Ovary (tissue), 9 donors: Measurements from ENCODE around the gene ATXN7L3. TPM values are rescaled to one million over a fixed set of nuclear protein-coding genes. Genes with fewer than 3 reads are reported as not detected.
A peak's percentile ranks its signal among the peaks of the same experiment; 100 is the strongest.

Experiments
- DNase-seq, 5 donors: peaks; one replicate each; pipeline ENCODE4 v3.0.0-alpha.2; 2019 to 2020
- H3K27ac ChIP-seq, 2 donors: fragments of 200-600 bp; one replicate each; pipeline versions ENCODE4 v1.5.1 to v1.8.0; 2019 to 2022
- H3K27me3 ChIP-seq: fragments of 200-600 bp; one replicate; pipeline ENCODE4 v1.8.0; 2022
- H3K36me3 ChIP-seq: fragments of 200-600 bp; sonication (generic); one replicate; pipeline ENCODE4 v1.5.1; 2019
- H3K4me1 ChIP-seq: one replicate; pipeline ENCODE4 v1.8.1; 2013; ENCODE audit warnings: mild to moderate bottlenecking, moderate library complexity; ENCODE audit not compliant: insufficient read depth
- H3K4me3 ChIP-seq: fragments of 200-600 bp; sonication (generic); one replicate; pipeline ENCODE4 v1.5.1; 2017
- H3K9me3 ChIP-seq, 2 donors: fragments of 200-600 bp in 1 of 2; sonication (generic) in 1 of 2; one replicate each; pipeline versions ENCODE4 v1.5.1 to v1.8.1; 2013 to 2019; ENCODE audit warnings: mild to moderate bottlenecking in 1 of 2, moderate library complexity in 1 of 2
- EP300 ChIP-seq: sonication (generic); formaldehyde crosslinking; IDR thresholded peaks from one replicate; pipeline ENCODE4 v1.6.1; 2017; ENCODE audit warnings: antibody characterized with exemption
- POLR2A ChIP-seq: fragments of 450-650 bp; IDR thresholded peaks from one replicate; pipeline ENCODE4 v1.6.1; 2017; ENCODE audit warnings: antibody characterized with exemption, mild to moderate bottlenecking, moderate library complexity
- WGBS, 3 donors: extraction: QIAGEN DNeasy Blood & Tissue Kit in 1 of 3; methylation state at CpG; one replicate each; pipeline versions ENCODE4 v1.1.5 to v1.1.7; 2013 to 2017; 5-methylcytosine and 5-hydroxymethylcytosine counted together
- intact Hi-C, 4 donors: fragments of 100-400 bp; cut with DNase I; formaldehyde crosslinking; loops; one replicate each; pipeline versions ENCODE4 v1.11.0 to v1.15.1; 2022 to 2023
- polyA plus RNA-seq, 2 donors: library from polyadenylated mRNA; stranded (reverse); fragments of 200-250 nt in 1 of 2; fragments of 350-450 nt in 1 of 2; fragmentation: Illumina TruSeq in 1 of 2; extraction: RNeasy Lipid Tissue Mini Kit (QIAGEN cat#74804) in 1 of 2; gene quantifications; one replicate each; pipeline ENCODE4 v1.2.3, GENCODE V29; 2013 to 2014
- total RNA-seq, 7 donors: library from RNA; depleted of rRNA in 2 of 7; stranded (reverse); fragments of >200 nt in 2 of 7; fragmentation: NEBNext Ultra II Directional in 3 of 7; extraction: Animal tissue kit (Norgen Biotek cat#: 25700) in 3 of 7; gene quantifications; one replicate each; pipeline versions ENCODE4 v1.1.0 to v1.2.4, GENCODE V29; 2016 to 2023
- TF ChIP-seq, protein P1 (sequence below), 3 donors: fragments of 450-650 bp in 2 of 3; fragments of 200-600 bp in 1 of 3; IDR thresholded peaks; one replicate each; pipeline versions ENCODE4 v1.5.1 to v1.8.0; 2016 to 2022; ENCODE audit warnings: antibody characterized with exemption in 3 of 3, mild to moderate bottlenecking in 1 of 3
- donor health status: DM: no; HTN: no; CAD: no; lungs with moderate emphysema.
- donor health status: DM: no; HTN: no; CAD: no.
- donor health status: Bipolar disorder and iron deficiency.
- donor health status: DM: yes; HTN: yes; CAD: no.
- donor health status: DM: no; HTN: no; CAD: no.
- donor health status: DM: yes; HTN: yes; CAD: no.

The ATXN7L3 gene
- total and polyA plus RNA-seq, 9 donors = 25.3 to 97.4 (median 54.9) TPM

DNA sequence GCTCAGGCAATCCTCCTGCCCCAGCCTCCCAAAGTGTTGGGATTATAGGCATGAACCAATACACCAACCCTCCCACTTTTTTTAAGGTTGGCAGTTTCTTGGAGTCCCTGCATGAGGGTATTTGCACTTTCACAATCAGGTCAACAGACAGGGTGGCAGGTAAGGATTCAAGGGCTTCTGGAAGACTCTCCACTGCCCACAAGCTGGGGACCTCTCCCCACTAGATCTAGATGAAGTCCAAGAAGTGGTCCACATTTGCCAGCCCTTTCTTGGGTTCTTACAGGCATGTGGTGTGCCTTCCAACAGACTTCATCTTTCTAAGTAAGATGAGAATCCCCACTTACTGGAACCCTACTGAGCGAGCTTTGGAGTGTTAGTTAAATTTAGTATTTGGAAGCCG is 25.3 kb downstream of the ATXN7L3 start:
- Histone ChIP-seq H3K4me3 (no peak overlapping the region), H3K27ac (no peak overlapping the region), H3K36me3 (no peaks in the 10 kb centered on the region), H3K9me3 (no peaks in the 10 kb centered on the region), H3K4me1 (peaks cover 6% of the 10 kb centered on the region), H3K27me3 (no peaks in the 10 kb centered on the region)
- TF ChIP-seq, protein P1, sequence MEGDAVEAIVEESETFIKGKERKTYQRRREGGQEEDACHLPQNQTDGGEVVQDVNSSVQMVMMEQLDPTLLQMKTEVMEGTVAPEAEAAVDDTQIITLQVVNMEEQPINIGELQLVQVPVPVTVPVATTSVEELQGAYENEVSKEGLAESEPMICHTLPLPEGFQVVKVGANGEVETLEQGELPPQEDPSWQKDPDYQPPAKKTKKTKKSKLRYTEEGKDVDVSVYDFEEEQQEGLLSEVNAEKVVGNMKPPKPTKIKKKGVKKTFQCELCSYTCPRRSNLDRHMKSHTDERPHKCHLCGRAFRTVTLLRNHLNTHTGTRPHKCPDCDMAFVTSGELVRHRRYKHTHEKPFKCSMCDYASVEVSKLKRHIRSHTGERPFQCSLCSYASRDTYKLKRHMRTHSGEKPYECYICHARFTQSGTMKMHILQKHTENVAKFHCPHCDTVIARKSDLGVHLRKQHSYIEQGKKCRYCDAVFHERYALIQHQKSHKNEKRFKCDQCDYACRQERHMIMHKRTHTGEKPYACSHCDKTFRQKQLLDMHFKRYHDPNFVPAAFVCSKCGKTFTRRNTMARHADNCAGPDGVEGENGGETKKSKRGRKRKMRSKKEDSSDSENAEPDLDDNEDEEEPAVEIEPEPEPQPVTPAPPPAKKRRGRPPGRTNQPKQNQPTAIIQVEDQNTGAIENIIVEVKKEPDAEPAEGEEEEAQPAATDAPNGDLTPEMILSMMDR (IDR thresholded peaks at IDR 0.05) = no peak
- no peak for TF ChIP-seq POLR2A
- no peak for TF ChIP-seq EP300
- 97 to 98% (median 97%) methylated on average over 2 of the region's 2 CpGs for WGBS, 3 donors
- DNase-seq = no peak
- intact Hi-C loops = no loop called here

DNA sequence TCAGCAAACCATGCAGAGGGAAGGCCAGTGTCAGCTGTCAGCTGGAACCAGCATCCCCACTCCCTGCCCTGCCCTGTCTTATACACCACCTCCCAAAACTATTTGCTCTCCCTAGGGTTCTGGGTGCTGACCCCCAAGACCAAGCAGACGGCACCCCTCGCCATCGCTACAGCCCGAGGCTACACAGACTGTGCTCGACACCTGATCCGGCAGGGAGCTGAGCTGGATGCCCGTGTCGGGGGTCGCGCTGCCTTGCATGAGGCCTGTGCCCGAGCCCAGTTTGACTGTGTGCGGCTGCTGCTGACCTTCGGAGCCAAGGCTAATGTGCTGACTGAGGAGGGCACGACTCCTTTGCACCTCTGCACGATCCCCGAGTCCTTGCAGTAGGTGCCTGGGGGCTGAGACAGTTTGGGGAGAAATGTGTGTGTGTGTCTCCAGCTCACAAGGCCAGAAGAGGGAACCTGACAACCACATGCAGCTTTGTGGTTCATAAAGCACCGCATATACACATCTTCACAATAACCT is 27.7 kb downstream of the ATXN7L3 start:
- TF ChIP-seq EP300 (no peak), POLR2A (no peak)
- TF ChIP-seq, protein P1 (IDR thresholded peaks at IDR 0.05) = no peak
- no peak overlapping the region for H3K27ac ChIP-seq
- no peaks in the 10 kb centered on the region for H3K27me3 ChIP-seq
- no peaks in the 10 kb centered on the region for H3K9me3 ChIP-seq
- no peak overlapping the region for H3K4me3 ChIP-seq
- no peaks in the 10 kb centered on the region for H3K36me3 ChIP-seq
- no peak for DNase-seq
- peaks cover 6% of the 10 kb centered on the region for H3K4me1 ChIP-seq
- WGBS, 3 donors = 58 to 77% (median 65%) methylated on average over 17 of the region's 17 CpGs
- intact Hi-C loops = no loop called here

DNA sequence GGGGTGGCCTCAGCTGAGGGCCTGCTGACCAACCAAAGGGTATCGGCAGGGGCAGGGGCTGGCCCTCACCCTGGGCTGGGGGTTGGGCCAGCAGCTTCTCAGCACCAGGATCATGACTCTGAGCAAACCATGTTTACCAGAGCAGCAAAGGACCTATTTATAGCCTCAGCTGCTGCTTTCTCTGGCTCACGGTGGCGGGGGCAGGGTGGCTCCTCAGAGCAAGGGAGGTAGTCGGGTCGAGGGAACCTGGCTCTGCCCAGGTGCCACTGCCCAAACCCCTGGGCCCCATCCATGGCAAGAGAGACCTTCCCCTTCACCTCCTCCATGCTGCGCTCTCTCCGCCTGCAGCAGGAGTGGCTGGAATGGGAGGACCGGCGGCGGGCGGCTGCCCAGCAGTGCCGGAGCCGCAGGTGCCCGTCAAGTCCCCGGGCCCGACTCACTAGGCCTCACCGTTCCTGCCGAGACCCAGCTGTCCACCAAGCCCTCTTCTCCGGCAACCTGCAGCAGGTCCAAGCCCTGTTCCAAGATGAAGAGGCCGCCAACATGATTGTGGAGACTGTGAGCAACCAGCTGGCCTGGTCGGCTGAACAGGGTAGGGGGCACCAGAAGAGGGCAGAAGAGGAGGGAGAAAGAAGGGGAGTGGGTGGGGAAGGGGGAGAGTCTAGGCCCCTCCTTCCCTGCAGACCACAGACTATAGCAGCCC is 29.0 kb downstream of the ATXN7L3 start, which contains the start of gene ASB16:
ASB16 (plus strand) TSS at position 206 of the 703 bp plus-strand sequence; CDS start at position 292, 86 bp downstream.
- Histone ChIP-seq H3K27me3 (no peaks in the 10 kb centered on the region), H3K27ac (peak within 1 kb of the TSS; percentile 16 to 28), H3K4me1 (peaks cover 6% of the 10 kb centered on the region), H3K36me3 (no peaks in the 10 kb centered on the region), H3K9me3 (no peaks in the 10 kb centered on the region), H3K4me3 (peak within 1 kb of the TSS; percentile 4)
- TF ChIP-seq POLR2A = no peak
- no peak for TF ChIP-seq EP300
- TF ChIP-seq, protein P1 (IDR thresholded peaks at IDR 0.05) = no peak
- intact Hi-C loops = no loop called here
- WGBS, 3 donors = 6 to 15% (median 12%) methylated on average over 21 of the region's 21 CpGs
- DNase-seq = peak in 1 of 5 donors; percentile 45

DNA sequence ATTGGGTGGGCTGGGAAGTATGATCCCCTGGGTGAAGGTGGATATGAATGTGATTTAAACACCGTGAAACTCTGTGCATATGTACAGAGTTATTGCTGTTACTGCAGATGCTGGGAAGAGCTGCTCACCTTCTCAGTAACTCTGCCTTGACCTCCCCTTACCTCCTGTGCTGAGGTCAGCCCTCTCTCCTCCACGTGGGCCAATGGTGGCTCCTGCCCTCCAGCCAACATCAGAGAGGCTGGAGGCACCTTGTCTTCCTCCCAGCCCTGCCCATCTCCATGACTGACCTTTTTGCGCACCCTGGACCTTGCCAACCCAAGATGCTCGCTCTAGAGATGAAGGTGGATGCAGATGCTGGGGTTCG is 29.6 kb downstream of the ATXN7L3 start:
- Histone ChIP-seq H3K4me1 (peaks cover 6% of the 10 kb centered on the region), H3K4me3 (no peak overlapping the region), H3K36me3 (no peaks in the 10 kb centered on the region), H3K27me3 (no peaks in the 10 kb centered on the region), H3K27ac (no peak overlapping the region), H3K9me3 (no peaks in the 10 kb centered on the region)
- DNase-seq = no peak
- 27 to 36% (median 33%) methylated on average over 5 of the region's 5 CpGs for WGBS, 3 donors
- TF ChIP-seq EP300 (no peak), POLR2A (no peak)
- TF ChIP-seq, protein P1 (IDR thresholded peaks at IDR 0.05) = no peak
- intact Hi-C loops = no loop called here
